Measurements from ENCODE around the gene OTX1.
"Not testable (repeated sequence)": the region's sequence is repeated elsewhere in the genome, so short reads cannot be mapped to it uniquely, and the experiment has no call there.

The OTX1 gene

DNA sequence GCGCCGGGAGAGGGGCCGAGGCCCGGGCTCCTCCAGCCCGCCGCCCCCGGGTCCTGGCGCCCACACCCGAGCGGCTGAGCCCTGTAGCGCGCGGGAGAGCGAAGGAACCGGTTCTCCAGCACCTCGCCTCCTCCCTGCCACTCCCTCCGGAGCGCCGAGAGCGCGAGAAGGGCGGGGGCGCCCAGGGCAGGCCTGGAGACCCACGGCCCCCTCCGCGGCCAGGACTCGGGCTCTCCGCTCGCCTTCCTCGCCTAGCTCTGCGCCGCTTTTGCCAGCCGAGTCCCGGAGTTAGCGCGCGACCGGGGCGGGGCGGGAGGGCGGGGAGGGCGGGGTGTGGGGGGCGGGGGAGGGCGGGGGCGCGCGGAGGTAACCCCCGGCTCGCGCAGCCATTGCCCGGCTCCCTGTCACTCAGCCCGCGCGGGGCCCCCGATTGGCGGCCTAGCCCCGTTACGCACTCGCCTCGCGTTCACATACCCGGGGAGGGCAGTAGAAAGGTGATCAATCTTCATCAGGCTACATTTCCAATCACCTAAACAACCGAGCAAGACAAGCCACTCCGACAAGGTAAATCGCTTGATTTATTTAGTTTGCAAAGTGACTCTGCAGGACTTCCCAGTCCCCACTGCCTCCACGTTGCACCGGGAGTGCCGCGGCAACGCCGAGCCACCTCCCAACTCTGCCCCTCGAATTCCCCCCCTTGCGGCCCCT, at the start of gene OTX1:
OTX1 (plus strand) TSS at position 497 of the 708 bp plus-strand sequence. CDS start 2,161 bp downstream, outside the sequence.
- DNase-seq (peak; percentile 65), ATAC-seq (peak; percentile 82)
- Mint-ChIP-seq H3K27me3 (peaks cover 87% of the 10 kb centered on the region), H3K4me1 (peaks cover 56% of the 10 kb centered on the region), H3K36me3 (ENCODE audit: low read depth) (peaks cover 8% of the 10 kb centered on the region), H3K4me3 (peak within 1 kb of the TSS; percentile 82), H3K9me3 (no peaks in the 10 kb centered on the region), H3K27ac (no peak within 1 kb of the TSS)

DNA sequence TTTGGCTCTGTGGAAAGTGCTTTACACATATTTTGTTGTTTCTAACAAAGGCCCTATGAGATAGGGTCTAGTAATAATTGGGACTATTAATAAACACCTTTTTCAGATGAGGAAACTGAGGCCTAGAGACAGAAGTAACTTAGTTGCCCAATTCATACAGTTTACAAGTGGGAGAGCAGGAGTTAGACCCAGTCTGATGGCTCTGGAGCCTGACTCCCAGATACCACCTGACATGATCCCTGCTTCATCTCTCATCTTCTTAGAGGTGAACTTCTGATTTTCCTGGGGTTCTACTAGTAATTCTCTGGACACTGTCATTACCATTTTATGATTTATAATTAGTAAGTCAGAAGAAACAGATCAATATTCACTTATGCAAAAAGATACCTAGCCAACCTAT, 49.1 kb upstream of the OTX1 start:
- H3K4me3 Mint-ChIP-seq, result no peak overlapping the region
- H3K4me1 Mint-ChIP-seq, result no peaks in the 10 kb centered on the region
- no peak overlapping the region for H3K27ac Mint-ChIP-seq
- DNase-seq (no peak), ATAC-seq (no peak)
- no peaks in the 10 kb centered on the region for H3K27me3 Mint-ChIP-seq
- H3K36me3 Mint-ChIP-seq (ENCODE audit: low read depth), result peaks cover 16% of the 10 kb centered on the region
- H3K9me3 Mint-ChIP-seq, result no peaks in the 10 kb centered on the region

DNA sequence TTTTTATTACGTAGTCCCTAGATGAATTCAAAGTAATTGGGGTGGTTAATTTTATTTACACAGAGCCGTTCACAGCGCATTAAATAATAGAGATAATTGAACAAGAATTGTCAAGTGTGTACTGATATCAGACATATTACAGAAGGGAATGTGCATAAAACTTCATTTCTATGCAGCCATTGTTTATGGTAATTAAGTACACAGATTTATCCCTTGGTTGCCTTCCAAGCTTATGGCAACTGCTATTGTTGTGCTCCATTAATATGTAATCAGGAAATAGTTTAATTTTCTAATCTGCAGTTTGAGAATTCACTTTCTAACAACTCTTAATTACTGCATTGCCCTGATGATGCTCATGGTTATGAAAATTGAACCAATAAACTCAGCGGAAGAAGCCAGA, 47.3 kb upstream of the OTX1 start:
- H3K9me3 Mint-ChIP-seq, result no peaks in the 10 kb centered on the region
- H3K4me3 Mint-ChIP-seq, result no peak overlapping the region
- H3K27me3 Mint-ChIP-seq, result no peaks in the 10 kb centered on the region
- DNase-seq, result no peak
- H3K36me3 Mint-ChIP-seq (ENCODE audit: low read depth), result peaks cover 11% of the 10 kb centered on the region
- no peak for ATAC-seq
- no peak overlapping the region for H3K27ac Mint-ChIP-seq
- no peaks in the 10 kb centered on the region for H3K4me1 Mint-ChIP-seq

DNA sequence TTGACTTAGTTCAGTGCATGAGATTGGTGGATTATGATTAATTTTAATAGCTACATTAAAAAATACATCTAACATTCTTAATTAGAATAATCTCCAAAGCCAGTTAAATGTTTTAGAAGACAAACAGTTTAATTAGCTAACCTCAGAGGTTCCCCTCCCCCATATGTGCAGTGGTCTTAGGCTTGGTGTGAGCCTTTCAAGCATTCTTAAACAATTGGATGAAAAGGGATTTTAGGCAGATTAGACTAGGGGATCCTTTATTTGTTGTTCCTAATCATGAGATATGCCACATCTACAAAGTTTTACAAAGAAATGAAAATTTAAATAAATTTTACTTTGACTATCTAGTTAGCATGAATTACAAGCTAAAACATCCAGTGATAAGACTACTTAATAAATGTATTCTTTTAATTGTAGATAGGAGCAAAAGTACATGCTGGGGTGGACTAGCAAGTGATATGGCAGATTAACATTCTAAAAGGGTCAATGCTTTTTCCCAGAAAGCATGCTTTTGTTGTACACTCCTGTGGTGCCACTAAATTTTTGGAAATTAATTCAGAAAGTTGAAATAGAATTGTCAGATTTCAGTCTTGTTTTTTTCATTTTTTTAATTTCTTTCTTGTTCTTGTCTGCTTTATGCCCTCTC, 42.7 kb upstream of the OTX1 start:
- Mint-ChIP-seq H3K4me3 (no peak overlapping the region), H3K4me1 (no peaks in the 10 kb centered on the region), H3K36me3 (ENCODE audit: low read depth) (no peaks in the 10 kb centered on the region), H3K27ac (no peak overlapping the region), H3K27me3 (no peaks in the 10 kb centered on the region), H3K9me3 (no peaks in the 10 kb centered on the region)
- DNase-seq, result no peak
- no peak for ATAC-seq

DNA sequence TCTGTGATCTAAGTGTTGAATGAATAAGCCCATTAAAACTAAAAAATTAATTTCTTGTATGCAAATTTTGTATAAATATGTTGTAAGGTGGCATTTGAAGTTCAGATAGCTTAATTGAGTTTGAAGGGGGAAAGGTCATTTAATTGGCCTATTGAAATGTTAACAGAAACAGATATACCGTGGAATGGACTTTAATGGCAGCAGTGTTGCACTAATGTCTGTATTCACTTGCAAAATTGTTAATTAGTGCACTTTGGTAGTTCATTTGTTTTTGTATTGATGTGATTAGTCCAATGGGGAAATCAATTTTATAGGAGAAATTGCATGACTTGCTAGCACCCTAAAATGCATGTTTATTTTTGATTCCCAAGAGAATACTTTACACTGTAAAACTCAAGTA, 41.8 kb upstream of the OTX1 start:
- no peaks in the 10 kb centered on the region for H3K36me3 Mint-ChIP-seq (ENCODE audit: low read depth)
- H3K4me1 Mint-ChIP-seq, result no peaks in the 10 kb centered on the region
- H3K9me3 Mint-ChIP-seq, result no peaks in the 10 kb centered on the region
- H3K27ac Mint-ChIP-seq, result no peak overlapping the region
- H3K4me3 Mint-ChIP-seq, result no peak overlapping the region
- ATAC-seq (no peak), DNase-seq (no peak)
- H3K27me3 Mint-ChIP-seq, result no peaks in the 10 kb centered on the region

DNA sequence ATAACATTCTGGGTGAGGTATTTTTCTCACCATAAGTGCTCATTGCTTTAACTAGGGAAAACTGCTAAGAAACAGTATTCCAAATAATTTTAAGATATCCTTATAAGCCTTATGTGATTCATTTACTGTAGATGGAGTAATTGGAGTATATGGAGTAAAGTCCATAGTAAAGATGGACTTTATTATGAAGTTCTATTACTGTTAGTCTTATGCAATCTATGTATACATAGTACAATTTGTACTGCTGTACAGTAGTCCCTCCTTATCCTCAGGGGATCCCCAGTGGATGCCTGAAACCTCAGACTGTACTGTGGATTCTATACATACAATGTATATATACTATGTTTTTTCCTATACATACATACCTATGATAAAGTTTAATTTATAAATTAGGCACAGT, 41.1 kb upstream of the OTX1 start:
- Mint-ChIP-seq H3K9me3 (no peaks in the 10 kb centered on the region), H3K36me3 (ENCODE audit: low read depth) (no peaks in the 10 kb centered on the region), H3K27me3 (no peaks in the 10 kb centered on the region), H3K27ac (no peak overlapping the region), H3K4me3 (no peak overlapping the region), H3K4me1 (no peaks in the 10 kb centered on the region)
- DNase-seq (no peak), ATAC-seq (no peak)

DNA sequence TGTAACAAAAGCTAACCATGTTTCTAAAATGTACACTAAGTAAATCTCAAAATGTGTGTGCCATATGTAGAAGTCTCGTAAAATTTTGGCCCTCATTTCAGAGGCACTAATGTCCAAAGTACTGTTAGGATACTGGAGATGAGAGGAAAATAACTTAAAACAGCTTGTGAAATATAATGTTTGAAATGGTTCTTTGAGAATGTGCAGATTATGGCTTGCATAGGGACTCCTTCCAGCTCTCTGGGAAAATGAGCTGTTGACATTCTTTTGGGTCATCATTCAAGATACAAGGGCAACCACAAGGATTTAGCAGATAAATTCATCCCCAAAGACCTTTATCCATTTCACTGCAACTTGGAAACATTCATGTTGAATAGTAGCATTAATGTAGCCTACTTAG, 38.1 kb upstream of the OTX1 start:
- Mint-ChIP-seq H3K4me3 (no peak overlapping the region), H3K4me1 (no peaks in the 10 kb centered on the region), H3K9me3 (no peaks in the 10 kb centered on the region), H3K27ac (no peak overlapping the region), H3K36me3 (ENCODE audit: low read depth) (no peaks in the 10 kb centered on the region), H3K27me3 (no peaks in the 10 kb centered on the region)
- DNase-seq, result no peak
- ATAC-seq, result no peak

DNA sequence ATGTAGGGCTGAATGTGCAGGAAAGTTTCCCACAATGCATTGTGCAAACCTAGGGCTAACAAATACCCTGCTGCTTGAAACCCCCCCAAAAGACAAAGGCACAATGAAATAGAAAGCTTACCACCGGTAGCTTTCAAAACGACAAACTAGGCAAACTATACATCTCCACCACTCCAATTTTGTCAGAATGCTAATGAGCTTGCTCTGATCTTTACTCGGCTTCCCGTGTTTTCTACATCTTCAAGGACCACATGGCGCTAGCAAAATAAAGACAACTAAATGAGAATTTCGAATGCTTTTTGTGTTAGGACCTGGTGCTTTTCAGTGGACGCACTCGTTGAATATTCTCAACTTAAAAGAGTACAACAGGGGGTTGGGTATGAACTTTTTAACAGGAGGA, 37.2 kb upstream of the OTX1 start:
- Mint-ChIP-seq H3K27ac (no peak overlapping the region), H3K4me1 (no peaks in the 10 kb centered on the region), H3K27me3 (no peaks in the 10 kb centered on the region), H3K36me3 (ENCODE audit: low read depth) (no peaks in the 10 kb centered on the region), H3K9me3 (no peaks in the 10 kb centered on the region), H3K4me3 (no peak overlapping the region)
- ATAC-seq, result no peak
- DNase-seq, result no peak

DNA sequence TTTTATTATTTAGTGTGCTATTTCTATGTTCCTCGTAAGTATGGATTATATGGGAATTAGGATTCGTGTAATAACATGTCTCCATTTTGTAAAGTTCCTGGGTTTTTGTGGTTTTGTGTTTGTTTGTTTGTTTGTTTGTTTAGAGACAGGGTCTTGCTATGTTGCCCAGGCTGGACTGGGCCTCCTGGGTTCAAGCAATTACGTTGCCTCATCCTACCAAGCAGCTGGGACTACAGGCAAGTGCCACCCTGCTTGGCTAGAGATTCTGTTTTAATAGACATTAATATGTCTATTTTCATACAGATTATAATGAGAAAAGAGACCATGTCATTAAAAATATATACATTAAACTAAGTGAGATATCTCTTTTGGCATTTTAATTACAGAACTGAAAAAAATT, 35.2 kb upstream of the OTX1 start:
- Mint-ChIP-seq H3K9me3 (no peaks in the 10 kb centered on the region), H3K27me3 (no peaks in the 10 kb centered on the region), H3K36me3 (ENCODE audit: low read depth) (no peaks in the 10 kb centered on the region), H3K4me3 (no peak overlapping the region), H3K4me1 (no peaks in the 10 kb centered on the region), H3K27ac (no peak overlapping the region)
- no peak for ATAC-seq
- no peak for DNase-seq

DNA sequence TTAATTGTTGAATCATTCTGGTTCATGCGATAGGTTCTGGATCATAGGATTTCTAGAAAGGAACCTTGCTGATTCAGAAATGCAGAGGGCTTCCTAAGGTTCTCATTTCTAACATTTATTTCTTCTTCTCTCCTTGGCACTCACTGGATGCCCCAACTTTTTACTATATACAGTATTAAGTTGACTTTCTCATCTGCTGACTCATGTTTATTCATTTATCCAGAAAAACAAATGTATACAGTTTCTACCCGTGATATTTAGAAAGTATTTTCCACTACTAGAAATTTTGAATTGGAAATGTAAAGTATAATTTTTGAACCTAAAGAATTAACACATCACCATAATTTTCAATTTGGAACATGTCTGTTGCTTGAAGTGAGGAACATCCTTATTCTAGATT, 32.2 kb upstream of the OTX1 start:
- H3K4me1 Mint-ChIP-seq, result no peaks in the 10 kb centered on the region
- H3K4me3 Mint-ChIP-seq, result no peak overlapping the region
- no peaks in the 10 kb centered on the region for H3K27me3 Mint-ChIP-seq
- ATAC-seq (no peak), DNase-seq (no peak)
- H3K27ac Mint-ChIP-seq, result no peak overlapping the region
- H3K36me3 Mint-ChIP-seq (ENCODE audit: low read depth), result peaks cover 6% of the 10 kb centered on the region
- no peaks in the 10 kb centered on the region for H3K9me3 Mint-ChIP-seq

DNA sequence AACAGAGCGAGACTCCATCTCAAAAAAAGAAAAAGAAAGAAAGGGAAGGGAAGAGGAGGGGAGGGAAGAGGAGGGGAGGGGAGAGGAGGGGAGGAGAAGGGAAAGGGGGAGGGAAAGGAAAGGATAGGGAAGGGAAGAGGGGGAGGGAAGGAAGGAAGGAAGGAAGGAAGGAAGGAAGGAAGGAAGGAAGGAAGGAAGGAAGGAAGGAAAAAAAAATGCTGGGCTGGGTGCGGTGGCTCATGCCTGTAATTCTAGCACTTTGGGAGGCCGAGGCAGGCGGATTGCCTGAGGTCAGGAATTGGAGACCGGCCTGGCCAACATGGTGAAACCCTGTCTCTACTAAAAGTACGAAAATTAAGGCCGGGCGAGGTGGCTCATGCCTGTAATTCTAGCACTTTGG, 30.9 kb upstream of the OTX1 start:
- H3K4me3 Mint-ChIP-seq; H3K36me3 Mint-ChIP-seq (ENCODE audit: low read depth); ATAC-seq; H3K9me3 Mint-ChIP-seq; H3K4me1 Mint-ChIP-seq; H3K27me3 Mint-ChIP-seq; DNase-seq; H3K27ac Mint-ChIP-seq: not testable (repeated sequence)

DNA sequence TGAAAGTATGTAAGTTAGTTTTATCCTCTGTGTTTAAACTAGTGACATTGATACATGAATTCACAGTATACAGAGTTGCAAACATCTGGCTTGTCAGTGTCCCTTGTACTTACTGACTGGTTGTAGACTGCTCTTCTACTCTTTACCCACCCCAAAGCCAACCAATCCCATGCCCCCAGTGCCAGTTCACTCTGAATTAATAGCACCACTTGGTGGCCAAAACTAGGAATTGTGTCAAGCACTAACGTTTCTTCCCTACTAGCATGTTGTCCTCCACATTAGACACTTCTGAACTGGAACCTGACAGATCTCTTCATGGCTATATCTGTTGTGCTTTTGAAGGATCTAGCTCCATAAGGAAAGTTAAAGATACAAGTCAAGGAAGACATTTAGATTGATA, 27.2 kb upstream of the OTX1 start:
- Mint-ChIP-seq H3K4me1 (no peaks in the 10 kb centered on the region), H3K27me3 (no peaks in the 10 kb centered on the region), H3K9me3 (no peaks in the 10 kb centered on the region), H3K4me3 (no peak overlapping the region), H3K27ac (no peak overlapping the region), H3K36me3 (ENCODE audit: low read depth) (peaks cover 8% of the 10 kb centered on the region)
- DNase-seq (no peak), ATAC-seq (peak; percentile 24)

DNA sequence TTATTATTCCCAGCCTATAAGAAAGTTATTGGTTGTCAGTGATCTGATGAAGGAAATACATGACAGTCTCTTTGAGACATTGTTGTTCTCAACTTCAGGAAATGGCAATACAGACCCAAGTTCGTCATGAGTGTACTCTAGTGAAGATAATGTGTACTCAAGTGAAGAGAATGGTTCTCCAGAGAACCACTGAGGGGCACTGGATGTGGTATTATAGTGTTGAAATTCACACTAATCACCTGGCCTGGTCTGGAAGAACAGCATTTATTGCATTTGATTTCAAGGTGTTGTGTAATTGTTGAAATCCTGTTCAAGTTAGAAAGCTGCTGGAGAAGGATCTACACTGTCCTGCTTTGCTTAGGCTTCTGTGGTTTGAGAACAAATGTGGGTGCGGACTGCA, 23.4 kb upstream of the OTX1 start:
- H3K36me3 Mint-ChIP-seq (ENCODE audit: low read depth), result peaks cover 7% of the 10 kb centered on the region
- DNase-seq (no peak), ATAC-seq (no peak)
- no peaks in the 10 kb centered on the region for H3K4me1 Mint-ChIP-seq
- H3K27ac Mint-ChIP-seq, result no peak overlapping the region
- H3K9me3 Mint-ChIP-seq, result no peaks in the 10 kb centered on the region
- H3K4me3 Mint-ChIP-seq, result no peak overlapping the region
- H3K27me3 Mint-ChIP-seq, result no peaks in the 10 kb centered on the region

DNA sequence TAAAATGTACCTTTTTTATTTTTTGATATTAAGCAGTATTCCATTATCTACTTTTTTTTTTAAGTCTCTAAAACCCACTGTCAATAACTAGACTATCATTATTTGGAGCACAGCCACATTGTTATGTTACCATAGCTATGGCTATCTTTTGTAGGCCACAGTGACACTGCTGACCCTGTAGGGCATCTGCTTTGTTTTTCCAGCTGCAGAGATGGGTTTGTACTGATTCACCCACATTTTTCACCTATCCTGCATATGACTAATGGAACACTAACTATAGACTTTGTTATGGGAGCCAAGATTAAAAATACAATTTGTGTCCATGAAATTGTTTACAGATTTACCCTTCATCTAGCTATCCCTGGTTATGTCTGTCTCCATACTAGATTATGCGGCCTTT, 21.6 kb upstream of the OTX1 start:
- Mint-ChIP-seq H3K27me3 (no peaks in the 10 kb centered on the region), H3K4me1 (no peaks in the 10 kb centered on the region)

DNA sequence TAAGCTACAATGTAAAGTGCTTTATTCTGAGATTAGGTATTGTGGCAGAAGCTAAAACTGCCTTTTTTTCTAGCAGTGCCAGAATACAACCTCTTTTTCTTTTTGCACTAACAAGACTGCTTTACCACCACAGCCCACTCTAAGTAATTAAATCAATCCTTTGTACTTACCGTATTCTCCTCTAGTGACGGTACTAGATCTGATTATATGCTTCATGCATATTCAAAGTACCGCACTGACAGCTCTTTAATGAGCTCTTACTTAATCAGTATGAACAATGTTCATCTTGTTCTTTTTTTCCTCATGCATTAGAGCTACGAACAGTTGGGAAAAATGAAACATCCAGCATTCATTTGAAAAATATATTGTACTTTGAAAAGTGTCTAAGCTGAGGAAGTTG, 16.1 kb upstream of the OTX1 start:
- H3K4me3 Mint-ChIP-seq, result no peak overlapping the region
- no peaks in the 10 kb centered on the region for H3K27me3 Mint-ChIP-seq

More for the DNA sequence above, 21.6 kb upstream of the OTX1 start:
- Mint-ChIP-seq H3K9me3 (no peaks in the 10 kb centered on the region), H3K4me3 (no peak overlapping the region), H3K36me3 (ENCODE audit: low read depth) (peaks cover 5% of the 10 kb centered on the region), H3K27ac (no peak overlapping the region)
- DNase-seq (no peak), ATAC-seq (no peak)

More for the DNA sequence above, 16.1 kb upstream of the OTX1 start:
- ATAC-seq (no peak), DNase-seq (no peak)
- Mint-ChIP-seq H3K36me3 (ENCODE audit: low read depth) (peaks cover 2% of the 10 kb centered on the region), H3K9me3 (no peaks in the 10 kb centered on the region), H3K27ac (no peak overlapping the region), H3K4me1 (no peaks in the 10 kb centered on the region)

Data from activated naive CD8-positive, alpha-beta T cell treated with anti-CD3 and anti-CD28 coated beads, Interleukin-2, amount 50 U/mL, for 24 hours (primary cell).